ENCODE data around the gene ZFYVE21.
"Not testable (repeated sequence)": the region's sequence is repeated elsewhere in the genome, so short reads cannot be mapped to it uniquely, and the experiment has no call there.

The ZFYVE21 gene

DNA sequence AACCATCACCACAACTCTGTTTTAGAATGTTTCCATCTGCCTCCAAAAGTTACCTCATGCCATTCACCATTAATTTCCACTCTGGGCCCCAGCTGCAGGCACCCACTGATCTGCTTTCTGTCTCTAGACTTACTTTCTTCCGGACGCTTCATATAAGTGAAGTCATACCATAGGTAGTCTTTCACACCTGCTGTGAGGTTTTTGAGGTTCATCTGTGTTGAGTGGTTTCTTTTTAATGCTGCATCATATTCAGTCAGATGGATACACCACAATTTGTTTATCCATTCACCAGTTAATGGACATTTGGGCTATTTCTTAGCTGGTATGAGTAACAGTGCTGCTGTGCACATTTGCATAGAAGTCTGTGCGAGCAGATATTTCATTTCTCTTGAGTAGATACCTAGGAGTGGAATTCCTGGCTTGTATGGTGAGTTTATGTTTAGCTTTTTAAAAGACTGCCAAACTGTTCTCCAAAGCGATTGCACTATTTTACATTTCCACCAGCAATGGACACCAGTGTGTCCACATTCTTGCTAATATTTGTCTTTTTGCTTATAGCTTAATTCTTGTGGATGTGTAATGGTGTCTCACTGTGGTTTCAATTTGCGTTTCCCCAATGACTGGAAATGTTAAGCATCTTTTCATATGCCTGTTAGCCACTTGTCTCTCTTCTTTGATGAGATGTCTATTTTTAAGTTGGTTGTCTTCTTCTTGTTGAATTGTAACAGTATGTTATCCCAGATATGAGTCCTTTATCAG lies 48.3 kb downstream of the ZFYVE21 start:
- no peak for DNase-seq (ENCODE audit: low spot score)

DNA sequence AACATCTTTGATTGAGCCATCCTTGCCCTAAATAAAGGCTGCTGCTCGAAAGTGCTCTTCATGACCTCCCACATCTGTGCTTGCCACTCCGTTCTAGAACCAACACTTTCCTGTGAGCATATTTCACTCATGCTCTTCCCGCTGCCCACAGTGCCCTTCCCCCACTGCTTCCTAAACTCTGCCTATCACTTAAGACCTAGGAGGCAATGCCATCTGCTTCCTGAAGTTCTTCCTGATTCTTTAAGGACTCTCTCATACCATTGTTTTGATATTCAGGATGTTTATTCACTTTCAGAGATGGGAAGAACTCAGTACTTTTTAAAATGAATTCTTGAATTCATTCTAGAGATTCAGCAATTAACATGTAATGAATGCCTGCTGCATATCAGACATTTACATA lies 49.9 kb downstream of the ZFYVE21 start:
- no peak for DNase-seq (ENCODE audit: low spot score)

DNA sequence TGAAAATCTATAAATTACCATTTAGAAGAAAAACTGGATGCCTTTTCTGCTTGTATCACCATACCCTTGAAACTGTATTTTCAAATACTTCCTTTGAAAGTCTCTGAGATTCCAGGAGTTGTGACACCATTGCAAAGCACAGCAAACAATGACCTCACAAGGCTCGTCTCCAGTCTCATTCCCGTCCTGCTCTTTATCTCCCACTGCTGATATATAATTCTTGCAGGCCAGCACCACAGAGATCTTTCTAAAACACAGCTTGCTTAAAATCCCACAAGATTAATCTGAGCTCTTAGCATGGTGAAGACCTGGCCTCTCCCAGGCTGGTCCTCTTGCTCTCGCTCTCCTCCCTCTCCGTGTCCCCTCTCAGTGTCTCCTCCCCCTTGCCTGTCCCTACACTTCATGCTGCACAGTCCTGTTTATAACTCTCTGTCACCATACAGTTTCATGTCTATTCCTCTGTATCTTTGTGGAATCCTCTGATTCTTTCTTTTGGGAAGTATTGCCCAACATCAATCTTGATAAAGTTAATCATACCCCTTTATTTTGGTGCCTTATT lies 51.8 kb downstream of the ZFYVE21 start:
- DNase-seq (ENCODE audit: low spot score) = no peak

DNA sequence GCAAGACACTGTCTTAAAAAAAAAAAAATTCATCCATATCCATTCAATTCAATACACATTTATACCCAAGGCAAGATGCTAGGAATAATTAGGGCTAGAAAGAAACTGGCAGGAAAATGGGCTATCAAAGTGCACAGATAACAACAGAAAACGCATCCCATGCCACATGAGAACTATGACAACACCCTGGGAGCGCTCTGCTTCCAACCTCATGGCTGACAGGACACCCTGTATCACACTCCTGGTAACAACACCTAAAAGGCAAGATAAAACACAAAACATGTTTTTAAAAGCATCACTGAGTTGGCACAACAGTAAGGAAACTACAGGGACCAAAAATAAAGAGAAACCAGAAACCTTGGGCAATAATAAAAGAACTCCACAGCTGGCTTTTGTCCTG lies 54.9 kb downstream of the ZFYVE21 start:
- DNase-seq (ENCODE audit: low spot score) = no peak

DNA sequence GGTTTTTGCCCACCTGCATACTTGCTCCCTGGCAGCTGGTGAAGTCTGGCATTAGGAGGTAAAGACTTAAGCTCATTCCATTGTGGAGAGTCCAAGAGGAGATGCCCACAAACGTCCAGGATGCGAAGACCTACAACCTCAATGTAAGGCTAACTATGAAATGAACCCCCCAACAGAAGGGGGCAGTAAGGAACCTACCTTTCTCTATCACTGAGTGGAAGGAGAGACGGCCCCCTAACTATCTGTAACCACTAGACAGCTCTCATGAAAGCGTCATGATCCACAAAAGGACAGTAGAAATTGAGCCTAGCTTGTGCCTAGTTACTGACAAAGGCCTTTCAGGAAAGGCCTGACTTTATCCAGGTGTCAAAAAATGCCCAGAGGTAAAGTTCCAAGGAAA lies 55.3 kb downstream of the ZFYVE21 start:
- peak; percentile 34 for DNase-seq (ENCODE audit: low spot score)

DNA sequence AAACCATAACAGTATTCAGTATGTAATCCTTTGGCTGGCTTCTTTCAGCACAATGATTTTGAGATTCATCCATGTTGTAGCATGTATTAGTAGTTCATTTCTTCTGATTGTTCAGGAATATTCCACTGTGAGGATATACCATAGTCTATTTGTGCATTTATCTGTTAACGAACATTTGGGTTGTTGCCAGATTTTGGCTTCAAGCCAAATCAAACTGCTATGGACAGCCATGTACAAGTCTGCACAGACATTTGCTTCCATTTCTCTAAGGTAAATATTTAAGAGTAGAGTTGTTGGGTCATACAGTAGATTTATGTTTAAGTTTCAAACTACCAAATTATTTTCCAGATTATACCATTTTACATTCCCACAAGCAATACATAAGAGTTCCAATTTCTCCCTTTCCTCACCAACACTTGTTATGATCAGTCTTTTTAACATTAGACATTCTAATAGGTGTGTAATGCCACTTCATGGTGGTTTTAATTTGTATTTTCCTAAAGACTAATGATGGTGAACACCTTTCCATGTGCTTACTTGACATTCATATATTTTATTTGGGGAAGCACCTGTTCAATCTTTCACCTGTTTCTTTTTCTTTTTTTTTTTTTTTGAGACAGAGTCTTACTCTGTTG lies 56.6 kb downstream of the ZFYVE21 start:
- DNase-seq (ENCODE audit: low spot score) = no peak

DNA sequence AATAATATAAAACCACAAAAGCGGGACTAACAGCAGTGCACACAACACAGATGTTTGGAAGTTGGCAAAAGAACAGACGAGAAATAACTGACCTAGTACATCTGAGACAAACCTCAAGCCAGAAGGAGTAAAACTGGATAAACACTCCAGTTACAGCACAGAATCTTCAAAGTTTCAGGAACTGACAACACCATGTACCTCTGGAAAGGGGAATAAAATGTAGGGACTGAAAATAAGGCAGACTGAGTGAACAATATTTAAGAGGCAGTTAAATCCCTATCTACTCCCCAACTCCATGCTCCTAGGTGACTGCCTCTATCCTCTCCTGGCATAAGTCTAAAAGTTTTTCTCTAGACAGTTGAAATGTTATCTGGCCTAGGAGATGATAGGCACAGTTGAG lies 57.9 kb downstream of the ZFYVE21 start:
- no peak for DNase-seq (ENCODE audit: low spot score)

DNA sequence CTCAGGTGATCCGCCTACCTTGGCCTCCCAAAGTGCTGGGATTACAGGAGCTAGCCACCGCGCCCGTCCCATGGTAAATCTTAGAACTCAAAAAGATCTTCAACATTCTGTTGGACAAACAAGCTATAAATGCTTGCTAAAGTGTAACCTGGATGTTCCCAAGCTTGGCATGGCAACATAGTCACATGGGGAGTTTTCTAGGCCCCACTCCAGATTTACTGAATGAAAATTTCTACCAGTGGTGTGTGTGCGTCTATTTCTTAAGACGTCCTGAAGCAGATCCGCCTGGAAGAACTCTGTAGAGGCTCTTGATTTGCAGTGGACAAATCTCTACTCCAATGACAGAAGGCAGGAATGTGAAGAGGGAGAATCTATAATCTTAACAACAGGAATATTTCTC lies 59.9 kb downstream of the ZFYVE21 start:
- DNase-seq (ENCODE audit: low spot score) = no peak

DNA sequence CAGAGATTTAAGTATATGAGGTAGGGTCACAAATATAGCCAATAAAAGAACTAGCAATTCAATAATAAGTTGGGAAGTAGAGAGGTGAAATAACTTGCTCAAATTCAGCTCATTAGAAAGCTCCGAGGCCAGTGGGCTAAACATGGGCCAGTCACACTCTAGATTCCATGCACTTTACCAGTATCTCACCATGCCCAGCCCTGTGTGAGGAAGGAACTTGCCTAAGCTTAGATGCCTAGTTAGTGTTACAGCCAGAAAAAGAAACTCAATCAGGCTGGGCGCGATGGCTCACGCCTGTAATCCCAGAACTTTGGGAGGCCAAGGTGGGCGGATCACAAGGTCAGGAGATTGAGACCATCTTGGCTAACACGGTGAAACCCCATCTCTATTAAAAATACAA lies 60.7 kb downstream of the ZFYVE21 start:
- DNase-seq (ENCODE audit: low spot score) = not testable (repeated sequence)

DNA sequence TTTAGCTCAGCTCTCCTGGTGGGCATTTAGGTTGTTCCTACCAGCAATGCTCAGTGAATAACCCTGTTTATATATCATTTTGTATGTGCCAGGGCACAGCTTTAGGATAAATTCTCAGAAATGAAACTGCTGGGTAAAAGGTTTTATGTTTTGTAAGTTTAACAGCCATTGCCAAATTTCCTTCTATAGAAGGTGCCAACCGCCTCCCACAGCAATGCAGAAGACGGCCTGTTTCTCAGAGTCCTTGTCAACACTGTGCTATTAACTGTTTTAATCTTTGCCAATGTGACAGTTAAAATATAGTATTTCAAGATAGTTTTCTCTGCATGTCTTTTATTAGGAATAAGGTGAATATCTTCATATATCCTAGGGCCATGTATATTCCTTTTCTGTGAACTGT lies 66.8 kb downstream of the ZFYVE21 start:
- DNase-seq (ENCODE audit: low spot score) = no peak

Data from iPS-NIHi11 (cell line).